HepG2 (cell line): Measurements from ENCODE around the gene ARHGDIA. TPM values are rescaled to one million over a fixed set of nuclear protein-coding genes. Genes with fewer than 3 reads are reported as not detected.
A peak's percentile ranks its signal among the peaks of the same experiment; 100 is the strongest.

Experiments used
- ELF3 ChIP-seq: IDR thresholded peaks from 2 replicates; pipeline ENCODE4 v1.6.1; 2016; ENCODE audit warnings: missing genetic modification reagents, missing compliant biosample characterization
- FOXM1 ChIP-seq: sonication (generic); formaldehyde crosslinking; IDR thresholded peaks from 2 replicates; pipeline ENCODE4 v1.5.0; 2020; ENCODE audit warnings: missing genetic modification reagents
- JUND ChIP-seq: sonication (generic); formaldehyde crosslinking; IDR thresholded peaks from 2 replicates; pipeline ENCODE4 v1.8.0; 2022; ENCODE audit warnings: mild to moderate bottlenecking, missing genetic modification reagents
- LRRFIP1 ChIP-seq: sonication (generic); formaldehyde crosslinking; conservative IDR thresholded peaks from 2 replicates; pipeline ENCODE4 v1.4.0; 2020; ENCODE audit warnings: missing genetic modification reagents
- MTF1 ChIP-seq: sonication (generic); formaldehyde crosslinking; IDR thresholded peaks from 2 replicates; pipeline ENCODE4 v1.5.0; 2020; ENCODE audit warnings: missing genetic modification reagents
- NONO ChIP-seq, 2 experiments: fragments of 450-650 bp in 1 of 2; sonication (generic) in 1 of 2; formaldehyde crosslinking in 1 of 2; IDR thresholded peaks in 1 of 2; conservative IDR thresholded peaks in 1 of 2; 2 replicates each; pipeline versions ENCODE4 v1.6.1 to v1.8.0; 2017 to 2022; ENCODE audit warnings: mild to moderate bottlenecking in 1 of 2, missing genetic modification reagents in 1 of 2, moderate library complexity in 1 of 2
- SPEN ChIP-seq: sonication (generic); formaldehyde crosslinking; IDR thresholded peaks from 2 replicates; pipeline ENCODE4 v1.5.1; 2020; ENCODE audit warnings: low read depth, mild to moderate bottlenecking, missing genetic modification reagents
- UBTF ChIP-seq: sonication (generic); formaldehyde crosslinking; IDR thresholded peaks from 2 replicates; pipeline ENCODE4 v1.4.0; 2020; ENCODE audit warnings: mild to moderate bottlenecking, missing genetic modification reagents
- ZNF354B ChIP-seq: sonication (generic); formaldehyde crosslinking; IDR thresholded peaks from 2 replicates; pipeline ENCODE4 v1.8.0; 2022; ENCODE audit warnings: mild to moderate bottlenecking, missing genetic modification reagents
- ZNF646 ChIP-seq: sonication (generic); formaldehyde crosslinking; IDR thresholded peaks from 2 replicates; pipeline ENCODE4 v1.9.0; 2021; ENCODE audit warnings: mild to moderate bottlenecking, missing genetic modification reagents
- ZNF740 ChIP-seq: sonication (generic); formaldehyde crosslinking; IDR thresholded peaks from 2 replicates; pipeline ENCODE4 v1.4.0; 2020; ENCODE audit warnings: missing genetic modification reagents
- ZNF776 ChIP-seq: sonication (generic); formaldehyde crosslinking; IDR thresholded peaks from 2 replicates; pipeline ENCODE4 v1.4.0; 2020; ENCODE audit warnings: mild to moderate bottlenecking, missing genetic modification reagents
- ZSCAN5A ChIP-seq: sonication (generic); formaldehyde crosslinking; IDR thresholded peaks from 2 replicates; pipeline ENCODE4 v1.8.0; 2022; ENCODE audit warnings: mild to moderate bottlenecking, missing genetic modification reagents, borderline replicate concordance
- polyA plus RNA-seq, 8 experiments: library from polyadenylated mRNA; depleted of rRNA in 3 of 8; stranded (reverse) in 7 of 8; unstranded in 1 of 8; fragments of >200 nt; fragmentation: Illumina TruSeq in 4 of 8; extraction: Trizol in 4 of 8; gene quantifications; 2 replicates each; pipeline versions ENCODE4 v1.2.1 to v1.2.3, GENCODE V29; 2011 to 2016; ENCODE audit warnings: low read depth in 4 of 8, missing spikeins in 1 of 8, mixed read lengths in 1 of 8; ENCODE audit not compliant: insufficient read depth in 1 of 8
- total RNA-seq, 5 experiments: library from RNA; depleted of rRNA; stranded (reverse); fragments of >200 nt; fragmentation: Illumina TruSeq; extraction: Trizol; gene quantifications; 2 replicates each; pipeline ENCODE4 v1.2.3, GENCODE V29; 2016; ENCODE audit warnings: low read depth in 1 of 5
- TF ChIP-seq, protein P1 (sequence below): IDR thresholded peaks from 2 replicates; pipeline ENCODE4 v1.6.1; 2016; ENCODE audit warnings: missing genetic modification reagents, missing compliant biosample characterization

The ARHGDIA gene
- total and polyA plus RNA-seq, 2 of the 13 experiments (the other 11 are each of a cell fraction or from before 2014, with no cell fraction given): 40.0 to 64.0 TPM

DNA sequence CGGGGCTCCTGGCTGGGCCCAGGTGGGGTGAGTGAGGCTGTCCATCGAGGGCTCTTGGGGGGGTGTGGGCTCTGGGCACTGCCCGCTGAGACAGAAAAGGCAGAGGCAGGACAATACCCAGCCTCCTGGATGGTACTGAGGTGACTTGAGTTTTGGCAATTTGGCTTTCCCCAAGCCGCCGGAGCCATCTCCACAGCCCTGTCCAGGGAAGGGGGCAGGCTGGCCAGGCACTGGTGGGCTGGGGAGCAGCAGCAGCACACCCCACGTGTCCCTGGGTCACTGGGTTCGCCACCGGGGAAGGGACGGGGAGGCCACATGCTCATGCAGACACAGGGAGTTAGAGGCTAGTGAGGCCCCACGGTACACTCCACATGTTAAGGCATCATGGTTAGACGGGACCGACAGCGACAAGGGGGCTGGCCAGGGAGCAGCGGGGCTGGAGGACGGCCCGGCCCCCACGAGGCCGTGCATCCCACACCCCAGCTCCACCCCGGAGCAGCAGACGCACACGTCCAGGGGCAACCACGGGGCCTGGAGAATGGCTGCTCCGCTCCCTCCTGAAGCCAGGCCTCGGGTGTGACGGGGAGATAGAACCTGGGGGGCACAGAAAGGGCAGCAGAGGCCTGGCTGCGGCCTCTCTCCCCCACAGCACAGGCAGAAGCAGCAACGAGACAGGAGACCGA is 3.0 kb downstream of the ARHGDIA start (continued):
- peak; percentile 78 for TF ChIP-seq ZSCAN5A
- TF ChIP-seq ELF3 (CRISPR knock-in tag): no peak
- TF ChIP-seq FOXM1 (CRISPR knock-in tag): no peak
- TF ChIP-seq ZNF740 (CRISPR knock-in tag): peak; percentile 26; the same call in 1 of the 2 replicates
- no peak; the same call in 1 of the 2 replicates for TF ChIP-seq UBTF (CRISPR knock-in tag)
- 0 out of 2 replicates have a peak, but pooled peaks have one; percentile 72 for TF ChIP-seq ZNF354B (CRISPR knock-in tag)
- no peak for TF ChIP-seq MTF1 (CRISPR knock-in tag)
- peak; percentile 34; the same call in 1 of the 2 replicates for TF ChIP-seq ZNF646 (CRISPR knock-in tag)
- TF ChIP-seq NONO (IDR thresholded peaks at IDR 0.05): no peak
- TF ChIP-seq NONO (CRISPR knock-in tag; conservative IDR thresholded peaks at IDR 0.05): peak; percentile 86
- TF ChIP-seq ZNF776: peak; percentile 53; the same call in 1 of the 2 replicates
- TF ChIP-seq SPEN: no peak
- TF ChIP-seq, protein P1, sequence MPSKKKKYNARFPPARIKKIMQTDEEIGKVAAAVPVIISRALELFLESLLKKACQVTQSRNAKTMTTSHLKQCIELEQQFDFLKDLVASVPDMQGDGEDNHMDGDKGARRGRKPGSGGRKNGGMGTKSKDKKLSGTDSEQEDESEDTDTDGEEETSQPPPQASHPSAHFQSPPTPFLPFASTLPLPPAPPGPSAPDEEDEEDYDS (CRISPR knock-in tag): no peak
- peak; percentile 25; the same call in 1 of the 2 replicates for TF ChIP-seq JUND
- TF ChIP-seq LRRFIP1 (CRISPR knock-in tag): no peak
